ENCODE results near the gene PXMP2.

DNA sequence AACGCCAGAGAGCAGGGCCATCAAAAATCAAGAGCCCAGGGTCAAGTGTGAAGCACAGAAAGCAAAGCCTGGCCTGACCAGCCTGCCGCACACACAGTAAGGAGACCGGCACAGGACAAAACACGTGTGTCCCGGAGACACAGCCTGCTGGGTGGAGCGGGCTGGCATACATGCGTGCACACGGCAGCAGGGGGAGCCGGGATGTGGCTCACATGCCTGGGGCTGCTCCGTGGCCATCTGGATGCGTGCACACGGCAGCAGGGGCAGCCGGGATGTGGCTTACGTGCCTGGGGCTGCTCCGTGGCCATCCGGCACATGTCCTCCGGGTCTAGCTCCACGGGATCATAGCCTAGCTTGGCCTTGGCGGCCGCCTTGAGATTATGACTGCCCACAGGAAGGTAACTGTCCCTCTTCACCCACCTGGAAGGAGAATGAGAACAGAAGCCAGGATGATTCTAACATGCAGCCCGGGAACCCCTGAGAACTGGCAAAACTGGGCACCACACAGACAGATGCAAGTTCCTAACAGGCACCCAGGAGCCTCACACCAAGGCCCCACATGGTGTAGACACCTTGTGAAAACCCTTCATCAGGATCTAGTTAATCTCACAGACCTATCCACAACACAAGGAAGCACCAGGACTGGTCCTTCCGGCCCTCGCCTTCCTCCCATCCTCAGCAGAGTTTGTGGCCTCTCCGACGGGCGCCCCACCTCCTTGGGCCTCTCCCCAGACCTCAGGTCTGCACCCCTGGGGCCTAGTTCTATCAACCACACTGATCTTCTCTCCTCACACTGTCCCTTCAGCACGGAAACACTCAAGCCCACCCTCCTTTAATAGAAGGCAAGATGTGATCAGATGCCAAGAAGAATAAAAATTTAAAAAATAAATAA lies 13.9 kb upstream of the PXMP2 start:
- TF ChIP-seq, protein P1, sequence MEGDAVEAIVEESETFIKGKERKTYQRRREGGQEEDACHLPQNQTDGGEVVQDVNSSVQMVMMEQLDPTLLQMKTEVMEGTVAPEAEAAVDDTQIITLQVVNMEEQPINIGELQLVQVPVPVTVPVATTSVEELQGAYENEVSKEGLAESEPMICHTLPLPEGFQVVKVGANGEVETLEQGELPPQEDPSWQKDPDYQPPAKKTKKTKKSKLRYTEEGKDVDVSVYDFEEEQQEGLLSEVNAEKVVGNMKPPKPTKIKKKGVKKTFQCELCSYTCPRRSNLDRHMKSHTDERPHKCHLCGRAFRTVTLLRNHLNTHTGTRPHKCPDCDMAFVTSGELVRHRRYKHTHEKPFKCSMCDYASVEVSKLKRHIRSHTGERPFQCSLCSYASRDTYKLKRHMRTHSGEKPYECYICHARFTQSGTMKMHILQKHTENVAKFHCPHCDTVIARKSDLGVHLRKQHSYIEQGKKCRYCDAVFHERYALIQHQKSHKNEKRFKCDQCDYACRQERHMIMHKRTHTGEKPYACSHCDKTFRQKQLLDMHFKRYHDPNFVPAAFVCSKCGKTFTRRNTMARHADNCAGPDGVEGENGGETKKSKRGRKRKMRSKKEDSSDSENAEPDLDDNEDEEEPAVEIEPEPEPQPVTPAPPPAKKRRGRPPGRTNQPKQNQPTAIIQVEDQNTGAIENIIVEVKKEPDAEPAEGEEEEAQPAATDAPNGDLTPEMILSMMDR (IDR thresholded peaks at IDR 0.05): no peak
- no peak for TF ChIP-seq POLR2A (IDR thresholded peaks at IDR 0.05)

Data from right lobe of liver (tissue), 4 donors.